NOMO-1 treated with dmso at 0.1 percent for 144 hours (cell line): ENCODE measurements around the gene SLC9A8.
A peak's percentile ranks its signal among the peaks of the same experiment; 100 is the strongest.
"Not testable (repeated sequence)": the region's sequence is repeated elsewhere in the genome, so short reads cannot be mapped to it uniquely, and the experiment has no call there.

Experiments
- DNase-seq: peaks from one replicate; lab custom pipeline; 2025; ENCODE audit not compliant: unreplicated experiment; lab: John Stamatoyannopoulos, UW

Gene SLC9A8, protein sequence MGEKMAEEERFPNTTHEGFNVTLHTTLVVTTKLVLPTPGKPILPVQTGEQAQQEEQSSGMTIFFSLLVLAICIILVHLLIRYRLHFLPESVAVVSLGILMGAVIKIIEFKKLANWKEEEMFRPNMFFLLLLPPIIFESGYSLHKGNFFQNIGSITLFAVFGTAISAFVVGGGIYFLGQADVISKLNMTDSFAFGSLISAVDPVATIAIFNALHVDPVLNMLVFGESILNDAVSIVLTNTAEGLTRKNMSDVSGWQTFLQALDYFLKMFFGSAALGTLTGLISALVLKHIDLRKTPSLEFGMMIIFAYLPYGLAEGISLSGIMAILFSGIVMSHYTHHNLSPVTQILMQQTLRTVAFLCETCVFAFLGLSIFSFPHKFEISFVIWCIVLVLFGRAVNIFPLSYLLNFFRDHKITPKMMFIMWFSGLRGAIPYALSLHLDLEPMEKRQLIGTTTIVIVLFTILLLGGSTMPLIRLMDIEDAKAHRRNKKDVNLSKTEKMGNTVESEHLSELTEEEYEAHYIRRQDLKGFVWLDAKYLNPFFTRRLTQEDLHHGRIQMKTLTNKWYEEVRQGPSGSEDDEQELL

DNA sequence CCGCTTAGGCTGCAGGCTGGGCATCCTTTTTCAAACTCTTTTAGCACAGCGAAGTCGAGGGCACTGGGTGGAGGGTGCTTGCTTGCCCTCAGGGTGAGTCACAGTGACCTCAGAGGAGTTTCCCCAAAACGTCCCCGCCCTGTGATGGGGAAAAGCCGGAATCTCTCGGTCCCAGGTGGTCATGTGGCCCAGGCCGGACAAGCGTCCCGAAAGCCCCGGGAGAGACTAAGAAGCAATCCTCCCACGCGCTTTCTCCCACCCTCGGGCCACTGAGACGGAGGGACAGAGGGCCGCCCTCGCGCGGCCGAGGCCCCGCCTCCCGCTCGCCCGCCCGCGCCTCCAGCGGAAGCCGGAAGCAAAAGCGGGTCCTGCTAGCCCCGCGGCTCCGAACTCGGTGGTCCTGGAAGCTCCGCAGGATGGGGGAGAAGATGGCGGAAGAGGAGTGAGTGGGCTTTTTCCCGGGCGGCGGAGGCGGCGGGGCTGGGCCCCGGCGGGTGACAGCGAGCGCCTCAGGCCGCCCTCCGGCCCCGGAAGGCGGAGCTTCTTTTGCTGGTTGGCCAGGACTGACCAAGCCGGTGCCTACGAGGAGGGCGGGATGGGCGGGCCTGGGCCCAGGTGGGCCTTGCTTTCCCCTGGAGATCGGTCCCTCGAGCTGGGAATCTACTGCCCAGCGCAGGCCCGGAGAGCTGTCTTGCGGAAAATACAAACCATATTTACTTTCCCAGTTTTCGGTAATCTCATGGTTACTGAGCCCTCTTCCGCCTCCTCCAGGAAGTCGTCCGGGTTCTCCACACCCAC, at the start of gene SLC9A8:
SLC9A8 (plus strand) TSS at position 322 of the 798 bp plus-strand sequence; CDS start at position 417, 95 bp downstream.
- DNase-seq, result peak; percentile 85

DNA sequence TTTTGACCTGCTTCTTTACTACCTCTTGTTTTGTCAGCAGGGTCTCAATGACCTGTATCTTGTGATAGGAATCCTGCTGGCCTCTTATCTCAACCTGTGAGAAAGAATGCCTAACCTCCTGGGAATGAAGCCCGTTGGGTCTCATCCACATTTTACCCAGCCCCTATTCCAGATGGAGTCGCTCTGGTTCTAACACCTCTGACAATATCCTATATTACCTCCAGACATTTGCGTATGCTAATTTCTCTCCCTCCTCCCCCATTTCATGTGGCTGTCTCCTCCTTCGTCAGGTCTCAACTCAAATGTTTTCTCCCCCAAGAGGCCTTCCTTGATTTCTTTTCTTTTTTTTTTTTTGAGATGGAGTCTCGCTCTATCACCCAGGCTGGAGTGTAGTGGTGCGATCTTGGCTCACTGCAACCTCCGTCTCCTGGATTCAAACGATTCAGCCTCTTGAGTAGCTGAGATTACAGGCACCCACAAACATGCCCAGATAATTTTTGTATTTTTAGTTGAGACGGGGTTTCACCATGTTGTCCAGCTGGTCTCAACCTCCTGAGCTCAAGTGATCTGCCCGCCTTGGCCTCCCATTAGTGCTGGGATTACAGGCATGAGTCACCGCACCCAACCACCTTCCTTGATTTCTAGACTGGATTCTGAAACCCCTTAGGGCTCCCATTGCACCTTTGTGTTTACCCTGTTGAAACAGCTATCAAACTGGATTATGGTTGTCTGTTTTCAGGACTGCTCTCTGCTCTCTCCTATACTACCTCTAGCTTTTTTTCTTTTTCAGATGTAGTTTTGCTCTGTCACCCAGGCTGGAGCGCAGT, 49.5 kb upstream of the SLC9A8 start:
- no peak for DNase-seq

DNA sequence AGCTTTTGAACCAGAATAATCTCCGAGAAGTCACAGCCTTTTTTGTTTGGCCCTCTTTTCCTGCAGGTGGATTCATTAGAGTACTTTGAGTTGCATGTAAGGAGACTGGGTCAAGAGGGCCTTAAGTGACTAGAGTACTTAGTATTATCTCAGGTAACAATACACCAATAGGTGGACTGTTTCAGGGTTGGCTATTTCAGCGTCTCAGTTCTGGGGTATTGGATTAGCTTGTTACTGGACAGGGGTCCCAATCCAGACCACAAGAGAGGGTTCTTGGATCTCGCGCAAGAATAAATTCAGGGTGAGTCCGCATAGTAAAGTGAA, 47.3 kb upstream of the SLC9A8 start:
- no peak for DNase-seq

DNA sequence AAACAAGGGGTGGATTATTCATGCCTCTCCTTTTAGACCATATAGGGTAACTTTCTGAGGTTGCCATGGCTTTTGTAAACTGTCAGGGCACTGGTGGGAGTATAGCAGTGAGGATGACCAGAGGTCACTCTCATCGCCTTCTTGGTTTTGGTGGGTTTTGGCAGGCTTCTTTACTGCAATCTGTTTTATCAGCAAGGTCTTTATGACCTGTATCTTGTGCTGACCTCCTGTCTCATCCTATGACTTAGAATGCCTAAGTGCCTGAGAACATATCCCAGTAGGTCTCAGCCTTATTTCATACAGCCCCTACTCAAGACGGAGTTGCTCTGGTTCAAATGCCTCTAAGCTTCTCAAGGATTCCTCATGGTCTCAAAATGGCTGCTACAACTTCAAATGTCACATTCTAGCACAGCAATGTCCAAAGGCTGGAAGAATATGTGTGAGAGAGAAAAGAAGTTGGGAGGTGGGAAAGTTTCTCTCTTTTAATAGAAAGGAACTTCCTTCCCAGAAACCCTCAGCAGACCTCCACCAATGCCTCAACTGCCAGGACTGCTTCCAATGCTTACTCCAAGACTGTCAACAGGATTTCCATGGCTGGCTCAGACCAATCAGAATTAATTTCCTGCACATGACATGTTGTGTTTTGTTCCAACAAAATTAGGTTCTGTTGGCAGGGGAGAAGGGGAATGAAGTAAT, 46.6 kb upstream of the SLC9A8 start:
- no peak for DNase-seq

DNA sequence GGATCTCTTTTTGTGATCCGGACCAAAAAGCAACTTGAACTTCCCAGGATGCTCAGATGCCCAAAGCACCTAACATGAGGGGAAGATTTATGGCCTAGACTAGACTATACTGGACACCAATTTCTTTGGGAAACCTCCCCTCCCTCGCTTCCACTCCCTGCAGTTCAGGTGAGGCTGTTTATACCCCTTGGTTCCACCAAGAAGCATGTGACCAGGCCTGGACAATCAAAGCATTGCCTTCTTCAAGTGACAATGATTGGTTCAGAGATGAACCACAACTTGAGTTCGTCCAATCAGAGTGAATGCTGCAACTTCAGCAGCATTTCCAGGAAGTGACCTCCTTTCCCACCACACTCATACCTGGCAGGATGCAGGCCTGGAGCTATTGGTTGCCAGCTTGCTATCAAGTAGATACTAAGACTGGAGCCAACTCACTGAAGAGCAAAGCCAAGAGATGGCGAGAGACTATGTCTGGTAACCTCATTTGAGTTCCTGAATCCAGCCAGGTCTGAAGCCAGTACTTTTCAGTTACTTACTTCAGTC, 45.6 kb upstream of the SLC9A8 start:
- no peak for DNase-seq

DNA sequence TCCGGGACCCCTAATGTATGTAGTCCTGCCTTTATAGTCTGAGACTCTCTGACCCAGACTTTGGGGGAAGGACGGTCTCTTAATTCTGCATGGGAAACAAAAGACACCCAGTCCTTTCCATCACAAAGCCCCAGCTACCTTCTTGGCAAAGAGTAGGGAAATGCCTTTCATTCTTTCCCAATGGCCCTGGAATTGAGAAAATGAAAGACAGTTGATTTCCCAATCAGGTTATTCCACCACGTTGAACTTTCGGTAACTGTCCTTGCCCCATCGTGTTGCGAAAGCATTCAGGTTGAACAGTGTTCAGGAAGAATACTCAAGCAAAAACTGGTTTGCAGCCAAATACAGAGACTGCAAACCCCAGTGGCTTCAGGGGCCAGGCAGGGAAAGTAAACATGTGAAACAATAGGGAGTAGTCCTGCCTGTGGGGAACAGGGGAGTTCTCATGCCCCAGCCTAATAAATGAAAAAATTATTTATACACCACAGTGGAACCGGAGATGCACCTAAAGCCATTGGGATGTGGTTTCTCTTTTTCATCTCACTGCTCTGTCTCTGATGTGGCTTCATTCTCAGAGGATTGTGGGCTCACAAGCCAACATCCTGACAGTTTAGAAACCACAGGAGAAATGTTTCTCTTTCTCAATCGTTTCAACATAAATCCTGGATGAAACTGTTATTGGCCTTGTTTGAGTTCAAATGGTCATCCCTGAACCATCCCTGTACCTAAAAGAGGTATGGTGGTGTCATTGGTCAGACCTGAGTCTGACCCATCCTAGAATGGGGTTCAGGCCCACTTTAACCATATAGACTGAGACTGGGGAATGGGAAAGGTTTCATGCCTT, 44.2 kb upstream of the SLC9A8 start:
- peak; percentile 79 for DNase-seq

DNA sequence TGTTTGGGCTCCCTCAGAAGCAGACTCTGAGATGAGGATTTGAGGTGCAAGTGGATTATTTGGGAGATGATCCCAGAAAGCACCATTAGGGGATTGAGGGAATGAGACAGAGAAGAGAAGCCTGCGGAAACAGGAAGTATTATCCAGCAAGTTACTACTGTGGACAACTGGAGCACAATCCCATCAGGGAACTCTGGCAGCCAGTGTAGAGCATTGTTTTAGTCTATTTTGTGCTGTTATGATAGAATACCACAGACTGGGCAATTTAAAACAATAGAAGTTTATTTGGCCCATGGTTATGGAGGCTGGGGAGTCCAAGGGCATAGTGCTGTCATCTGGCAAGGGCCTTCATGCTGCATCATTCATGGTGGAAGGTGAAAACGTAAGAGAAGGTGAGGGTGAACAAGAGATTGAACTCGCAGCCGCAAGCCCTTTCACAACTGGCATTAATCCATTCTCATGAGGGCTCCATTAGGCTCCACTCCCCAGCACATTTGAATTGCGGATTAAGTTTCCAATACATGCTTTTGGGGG, 43.5 kb upstream of the SLC9A8 start:
- DNase-seq, result no peak

DNA sequence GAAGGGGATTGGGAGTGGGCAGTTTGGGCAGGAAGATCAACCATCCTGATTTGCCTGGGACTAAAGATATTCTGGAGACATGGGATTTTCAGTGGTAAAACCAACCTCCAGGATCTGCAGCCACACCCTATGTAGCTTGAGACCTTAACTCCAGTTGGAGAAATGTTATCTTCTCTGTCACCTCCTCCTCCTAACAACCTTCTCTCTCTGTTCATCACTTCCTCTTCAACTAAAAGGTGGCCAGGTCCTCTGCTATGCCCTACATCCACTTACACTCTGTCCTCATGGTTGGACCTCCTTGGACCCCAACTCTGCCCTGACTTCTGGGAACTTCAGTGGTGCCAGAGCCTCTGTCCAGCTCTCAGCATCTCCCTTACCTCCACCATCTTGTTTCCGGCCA, 42.0 kb upstream of the SLC9A8 start:
- no peak for DNase-seq

DNA sequence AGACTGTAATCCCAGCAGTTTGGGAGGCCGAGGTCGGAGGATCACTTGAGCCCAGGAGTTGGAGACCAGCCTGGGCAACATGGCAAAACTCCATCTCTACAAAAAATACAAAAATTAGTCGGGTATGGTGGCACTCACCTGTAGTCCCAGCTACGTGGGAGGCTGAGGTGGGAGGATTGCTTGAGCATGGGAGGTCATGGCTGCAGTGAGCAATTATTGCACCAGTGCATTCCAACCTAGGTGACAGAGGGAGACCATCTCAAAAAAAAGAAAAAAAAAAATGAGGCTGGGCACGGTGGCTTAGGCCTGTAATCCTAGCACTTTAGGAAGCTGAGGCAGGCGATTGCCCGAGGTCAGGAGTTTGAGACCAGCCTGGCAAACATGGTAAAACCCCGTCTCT, 38.4 kb upstream of the SLC9A8 start:
- DNase-seq, result not testable (repeated sequence)

DNA sequence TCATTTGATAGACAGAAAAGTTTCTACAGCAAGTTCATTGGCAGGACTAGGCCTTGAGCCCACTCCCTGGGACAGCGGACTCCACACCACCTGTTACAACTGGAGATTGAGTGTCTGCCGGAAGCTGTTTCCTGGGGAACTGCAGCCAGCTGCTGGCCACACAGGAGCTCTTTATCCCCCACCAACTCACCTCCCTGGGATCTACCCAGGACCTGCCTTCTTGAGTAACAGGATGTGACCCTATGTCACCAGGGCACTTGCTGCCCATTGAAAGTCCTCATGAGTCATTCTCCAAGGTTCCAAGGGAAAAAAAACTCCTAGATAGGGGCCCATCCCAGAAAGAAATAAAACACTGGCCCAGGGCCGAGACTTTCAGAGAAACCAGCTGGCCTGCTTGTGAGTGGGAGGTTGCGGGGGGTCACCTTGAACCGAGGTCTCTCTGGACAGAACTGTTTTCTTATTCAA, 37.4 kb upstream of the SLC9A8 start:
- DNase-seq, result no peak

DNA sequence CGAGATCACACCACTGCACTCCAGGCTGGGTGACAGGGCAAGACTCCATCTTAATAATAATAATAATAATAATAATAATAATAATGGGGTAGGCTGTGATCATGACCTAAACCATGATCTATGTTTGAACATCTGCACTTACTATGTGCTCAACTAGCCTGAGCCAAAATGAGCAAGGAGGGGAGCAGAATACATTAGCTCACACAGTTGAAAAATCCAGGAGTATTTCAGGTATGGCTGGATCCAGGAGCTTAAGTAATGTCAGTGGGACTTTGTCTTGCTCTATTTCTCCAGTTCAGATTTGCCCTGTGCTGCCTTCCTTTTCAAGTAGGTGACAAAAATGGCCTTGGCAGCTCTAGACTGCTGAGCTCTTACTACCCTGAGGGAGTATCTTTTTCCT, 32.7 kb upstream of the SLC9A8 start:
- DNase-seq, result no peak

DNA sequence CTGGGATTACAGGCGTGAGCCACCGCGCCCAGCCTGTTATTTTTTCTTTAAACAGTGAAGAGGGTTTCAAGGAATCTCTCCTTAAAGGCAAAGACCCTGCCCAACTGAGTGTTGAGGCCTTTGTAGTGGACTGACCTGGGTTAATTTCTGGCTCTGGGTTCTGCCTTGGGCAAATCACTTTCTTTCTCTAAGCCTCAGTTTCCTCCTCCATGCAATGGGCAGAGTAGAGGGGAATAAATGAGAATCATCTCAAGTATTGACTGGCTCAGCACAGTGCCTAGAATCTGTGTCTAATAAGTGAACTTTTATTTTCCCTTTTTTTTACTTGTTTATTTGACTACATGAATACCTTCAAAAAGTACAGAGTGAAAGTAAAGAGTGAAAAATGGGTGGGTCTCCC, 31.0 kb upstream of the SLC9A8 start:
- no peak for DNase-seq

DNA sequence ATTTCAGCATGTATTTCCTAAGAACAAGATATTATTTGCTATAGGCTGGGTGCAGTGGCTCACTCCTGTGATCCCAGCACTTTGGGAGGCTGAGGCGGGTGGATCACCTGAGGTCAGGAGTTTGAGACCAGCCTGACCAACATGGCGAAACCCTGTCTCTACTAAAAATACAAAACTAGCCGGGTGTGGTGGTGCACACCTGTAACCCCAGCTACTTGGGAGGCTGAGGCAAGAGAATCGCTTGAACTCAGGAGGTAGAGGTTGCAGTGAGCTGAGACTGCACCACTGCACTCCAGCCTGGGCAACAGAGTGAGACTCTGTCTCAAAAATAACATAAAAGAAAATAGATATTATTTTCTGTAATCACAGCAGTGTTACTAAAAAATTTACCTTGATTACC, 30.2 kb upstream of the SLC9A8 start:
- not testable (repeated sequence) for DNase-seq

DNA sequence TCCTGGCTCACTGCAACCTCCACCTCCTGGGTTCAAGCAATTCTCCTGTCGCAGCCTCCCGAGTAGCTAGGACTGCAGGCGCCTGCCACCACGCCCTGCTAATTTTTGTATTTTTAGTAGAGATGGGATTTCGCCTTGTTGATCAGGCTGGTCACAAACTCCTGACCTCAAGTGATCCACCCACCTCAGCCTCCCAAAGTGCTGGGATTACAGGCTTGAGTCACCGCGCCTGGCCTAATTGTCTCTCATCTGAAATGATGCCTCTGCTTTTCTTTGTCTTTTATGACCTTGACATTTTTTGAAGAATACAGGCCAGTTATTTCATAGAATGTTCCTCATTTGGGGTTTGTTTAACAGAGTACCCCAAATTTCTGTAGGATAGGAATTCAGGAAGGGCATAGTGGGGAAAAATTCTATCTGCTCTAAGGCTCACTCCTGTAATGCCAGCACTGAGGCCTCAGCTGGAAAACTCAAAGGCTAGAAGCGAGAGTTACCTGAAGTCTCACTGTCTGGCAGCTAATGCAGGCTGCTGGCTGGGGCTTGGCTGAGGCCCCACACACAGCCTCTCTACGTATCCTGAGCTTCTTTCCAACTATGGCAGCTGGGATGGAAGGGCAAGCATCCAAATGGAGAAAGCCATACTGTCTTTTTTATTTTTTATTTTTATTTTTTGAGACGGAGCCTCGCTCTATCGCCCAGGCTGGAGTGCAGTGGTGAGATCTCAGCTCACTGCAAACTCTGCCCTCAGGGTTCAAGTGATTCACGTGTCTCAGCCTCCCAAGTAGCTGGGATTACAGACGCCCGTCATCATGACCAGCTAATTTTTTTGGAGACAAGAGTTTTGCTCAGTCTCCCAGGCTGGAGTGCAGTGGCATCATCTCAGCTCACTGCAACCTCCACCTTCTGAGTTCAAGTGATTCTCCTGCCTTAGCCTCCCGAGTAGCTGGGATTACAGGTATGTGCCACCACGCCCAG, 29.3 kb upstream of the SLC9A8 start:
- not testable (repeated sequence) for DNase-seq

DNA sequence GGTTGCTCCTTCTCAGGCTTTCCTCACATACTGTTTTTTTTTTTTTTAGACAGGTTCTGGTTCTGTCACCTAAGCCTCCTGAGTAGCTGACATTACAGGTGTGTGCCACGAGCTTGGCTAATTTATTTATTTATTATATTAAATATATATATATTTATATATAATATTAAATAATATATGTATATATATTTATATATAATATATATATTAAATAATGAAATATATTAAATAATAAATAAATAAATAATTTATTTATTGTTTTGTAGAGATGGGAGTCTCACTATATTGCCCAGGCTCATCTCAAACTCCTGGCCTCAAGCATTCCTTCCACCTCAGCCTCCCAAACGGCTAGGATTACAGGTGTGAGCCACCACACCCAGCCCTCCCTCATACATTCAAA, 28.3 kb upstream of the SLC9A8 start:
- DNase-seq, result no peak

DNA sequence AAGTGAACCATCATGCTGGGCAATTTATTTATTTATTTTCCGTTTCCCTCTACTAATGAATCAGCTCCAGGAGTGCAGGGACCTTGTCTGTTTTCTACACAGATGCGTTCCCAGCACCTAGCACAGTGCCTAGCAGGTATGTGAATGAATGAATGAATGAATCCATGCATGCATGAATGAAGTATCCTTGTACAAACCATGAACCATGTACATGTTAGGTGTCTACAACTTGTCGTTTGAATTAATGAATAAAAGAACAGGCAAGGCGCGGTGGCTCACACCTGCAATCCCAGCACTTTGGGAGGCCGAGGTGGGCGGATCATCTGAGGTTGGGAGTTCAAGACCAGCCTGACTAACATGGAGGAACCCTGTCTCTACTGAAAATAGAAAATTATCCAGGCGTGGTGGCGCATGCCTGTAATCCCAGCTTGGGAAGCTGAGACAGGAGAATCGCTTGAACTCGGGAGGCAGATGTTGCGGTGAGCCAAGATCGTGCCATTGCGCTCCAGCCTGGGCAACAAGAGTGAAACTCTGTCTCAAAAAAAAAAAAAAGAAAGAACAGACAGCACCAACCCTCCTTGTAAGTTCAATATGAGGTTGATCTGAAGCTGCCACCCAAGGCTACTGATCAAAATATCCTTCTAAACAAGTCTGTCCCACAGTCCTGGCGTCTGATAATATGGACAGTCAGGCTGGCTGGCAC, 27.3 kb upstream of the SLC9A8 start:
- no peak for DNase-seq

DNA sequence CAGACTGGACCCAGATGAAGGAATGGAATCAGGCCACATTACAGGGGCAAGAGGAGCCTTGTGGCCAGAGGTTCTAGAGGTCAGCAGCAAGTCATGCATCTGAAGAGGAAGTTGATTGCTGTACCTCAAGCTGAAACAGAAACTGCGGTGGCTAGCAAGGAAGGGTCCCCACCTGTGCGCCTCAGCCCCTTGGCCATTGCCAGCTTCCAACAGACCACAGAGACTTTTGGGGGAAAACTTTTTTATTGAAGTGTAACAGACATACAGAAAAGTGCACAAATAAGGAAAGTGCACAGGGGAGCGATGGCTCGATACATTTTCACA, 26.8 kb upstream of the SLC9A8 start:
- peak; percentile 56 for DNase-seq
